Naive thymus-derived CD8-positive, alpha-beta T cell (primary cell): ENCODE measurements around the gene CAMTA1. TPM values are rescaled to one million over a fixed set of nuclear protein-coding genes. Genes with fewer than 3 reads are reported as not detected.

Experiments
- ATAC-seq, 2 donors: fragments of 150-1000 bp; cut with Tn5 transposase in 1 of 2; sonication (Bioruptor Pico), chemical (Tn5 transposase) in 1 of 2; 1 replicate in 1 of 2; 2 replicates in 1 of 2; pipeline ENCODE4 v1.10.0; 2021; ENCODE audit warnings: mild to moderate bottlenecking in 2 of 2, moderate library complexity in 2 of 2
- POLR2A ChIA-PET: fragments of 350-600 bp; sonication (Branson Sonifier 250); formaldehyde crosslinking; loops from one replicate; lab custom pipeline; 2021; ENCODE audit warnings: antibody characterized with exemption; lab: Charles Lee
- DNase-seq, 10 donors: peaks; one replicate each; pipeline versions ENCODE4 v3.0.0 to v3.0.0-alpha.2; 2020 to 2022
- H3K27ac Mint-ChIP-seq, 10 donors: one replicate each; pipeline ENCODE4 v1.8.0; 2020 to 2022; ENCODE audit warnings: mild to moderate bottlenecking in 10 of 10, mixed read lengths in 10 of 10, moderate library complexity in 4 of 10, inconsistent platforms in 1 of 10
- H3K27me3 Mint-ChIP-seq, 5 donors: one replicate each; pipeline ENCODE4 v1.8.0; 2021 to 2022; ENCODE audit warnings: mixed read lengths in 5 of 5
- H3K36me3 Mint-ChIP-seq, 3 donors: one replicate each; pipeline ENCODE4 v1.8.0; 2020 to 2022; ENCODE audit warnings: mixed read lengths in 3 of 3, mild to moderate bottlenecking in 2 of 3, inconsistent platforms in 1 of 3
- H3K4me1 Mint-ChIP-seq, 4 donors: one replicate each; pipeline ENCODE4 v1.8.0; 2021 to 2022; ENCODE audit warnings: mixed read lengths in 4 of 4
- H3K4me3 Mint-ChIP-seq, 10 donors: one replicate each; pipeline ENCODE4 v1.8.0; 2020 to 2022; ENCODE audit warnings: mild to moderate bottlenecking in 10 of 10, mixed read lengths in 10 of 10, moderate library complexity in 6 of 10, inconsistent platforms in 1 of 10
- H3K9me3 Mint-ChIP-seq, 9 donors: one replicate each; pipeline ENCODE4 v1.8.0; 2020 to 2022; ENCODE audit warnings: mixed read lengths in 9 of 9, mild to moderate bottlenecking in 3 of 9, inconsistent platforms in 1 of 9, moderate library complexity in 1 of 9
- polyA plus RNA-seq, 3 donors: library from polyadenylated mRNA; unstranded; fragments of 300-500 nt; fragmentation: Illumina TruSeq; gene quantifications; one replicate each; pipeline ENCODE4 v1.2.3, GENCODE V29; 2021
- total RNA-seq, 8 experiments: library from RNA in 2 of 8; stranded (reverse) in 2 of 8; gene quantifications; one replicate each; pipeline ENCODE4 v1.2.3 and lab custom pipeline; 2021 to 2026

CAMTA1 gene
- total and polyA plus RNA-seq, 5 experiments from 2014 or later, result 32.6 to 78.3 (median 47.3) TPM

- DNase-seq, result no peak
- Mint-ChIP-seq H3K27me3 (no peaks in the 10 kb centered on the region), H3K4me1 (no peaks in the 10 kb centered on the region), H3K4me3 (no peak overlapping the region), H3K27ac (no peak overlapping the region), H3K36me3 (peaks cover 18 to 32% (median 23%) of the 10 kb centered on the region in 3 donors), H3K9me3 (peaks cover 0 to 14% (median 10%) of the 10 kb centered on the region in 9 donors)
- ATAC-seq, result no peak
- POLR2A ChIA-PET, result no interaction called here
These were observed 1010.2 kb downstream of the CAMTA1 start for GRCh38 chr1:7795406-7795805.

GRCh38 chr1:7805460-7805859, 1020.2 kb downstream of the CAMTA1 start:
- Mint-ChIP-seq H3K4me1 (no peaks in the 10 kb centered on the region), H3K9me3 (no peaks in the 10 kb centered on the region), H3K27me3 (no peaks in the 10 kb centered on the region), H3K36me3 (peaks cover 0 to 35% (median 31%) of the 10 kb centered on the region in 3 donors), H3K4me3 (no peak overlapping the region), H3K27ac (no peak overlapping the region)
- POLR2A ChIA-PET, result no interaction called here
- ATAC-seq (no peak), DNase-seq (no peak)

GRCh38 chr1:7808253-7808844, 1023.1 kb downstream of the CAMTA1 start:
- H3K4me3 Mint-ChIP-seq, result no peak overlapping the region
- no peaks in the 10 kb centered on the region for H3K27me3 Mint-ChIP-seq
- no peaks in the 10 kb centered on the region for H3K4me1 Mint-ChIP-seq
- H3K9me3 Mint-ChIP-seq, result peaks cover 4 to 11% (median 6%) of the 10 kb centered on the region in 9 donors
- DNase-seq (peak in 1 of 10 donors; percentile 16), ATAC-seq (no peak)
- no peak overlapping the region for H3K27ac Mint-ChIP-seq
- POLR2A ChIA-PET, result no interaction called here
- peaks cover 12 to 48% (median 45%) of the 10 kb centered on the region in 3 donors for H3K36me3 Mint-ChIP-seq

- Mint-ChIP-seq H3K36me3 (peaks cover 22 to 53% (median 49%) of the 10 kb centered on the region in 3 donors), H3K4me1 (no peaks in the 10 kb centered on the region)
- ATAC-seq, result no peak
These were observed 1024.5 kb downstream of the CAMTA1 start for GRCh38 chr1:7809742-7810141.

GRCh38 chr1:7810395-7810794, 1025.1 kb downstream of the CAMTA1 start:
- DNase-seq (no peak), ATAC-seq (no peak)
- Mint-ChIP-seq H3K4me3 (no peak overlapping the region), H3K9me3 (peaks cover 8 to 20% (median 15%) of the 10 kb centered on the region in 9 donors), H3K27ac (peak overlapping the region in 1 of 10 donors; percentile 27), H3K4me1 (no peaks in the 10 kb centered on the region), H3K36me3 (peaks cover 22 to 48% (median 43%) of the 10 kb centered on the region in 3 donors), H3K27me3 (no peaks in the 10 kb centered on the region)
- POLR2A ChIA-PET, result no interaction called here

More at GRCh38 chr1:7809742-7810141, 1024.5 kb downstream of the CAMTA1 start:
- Mint-ChIP-seq H3K27ac (no peak overlapping the region), H3K9me3 (peaks cover 8 to 18% (median 15%) of the 10 kb centered on the region in 9 donors), H3K4me3 (no peak overlapping the region), H3K27me3 (no peaks in the 10 kb centered on the region)
- POLR2A ChIA-PET, result no interaction called here
- no peak for DNase-seq

DNA sequence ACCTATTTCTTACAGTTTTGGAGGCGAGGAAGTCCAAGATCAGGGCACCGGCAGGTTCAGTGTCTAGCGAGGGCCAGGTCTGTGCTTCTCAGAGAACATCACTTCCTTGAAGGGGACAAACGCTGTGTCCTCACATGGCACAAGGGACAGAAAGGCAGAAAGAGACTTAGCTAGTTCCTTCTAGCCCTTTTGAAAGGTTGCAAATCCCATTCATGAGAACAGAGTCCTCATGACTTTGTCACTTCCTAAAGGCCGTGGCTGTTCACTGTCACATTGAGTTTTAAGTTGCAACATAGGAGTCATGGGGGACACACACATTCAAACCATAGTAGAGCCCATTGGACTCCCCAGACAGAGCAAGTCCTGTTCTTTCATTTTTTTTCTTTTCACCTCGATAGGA, 1026.2 kb downstream of the CAMTA1 start:
- no peak overlapping the region for H3K4me3 Mint-ChIP-seq
- H3K27ac Mint-ChIP-seq, result no peak overlapping the region
- DNase-seq, result no peak
- peaks cover 22 to 42% (median 39%) of the 10 kb centered on the region in 3 donors for H3K36me3 Mint-ChIP-seq
- H3K27me3 Mint-ChIP-seq, result no peaks in the 10 kb centered on the region
- no peak for ATAC-seq
- no peaks in the 10 kb centered on the region for H3K4me1 Mint-ChIP-seq
- H3K9me3 Mint-ChIP-seq, result peaks cover 8 to 20% (median 15%) of the 10 kb centered on the region in 9 donors
- POLR2A ChIA-PET, result no interaction called here

GRCh38 chr1:7813677-7814373, 1028.6 kb downstream of the CAMTA1 start:
- Mint-ChIP-seq H3K4me1 (no peaks in the 10 kb centered on the region), H3K4me3 (no peak overlapping the region), H3K27me3 (no peaks in the 10 kb centered on the region), H3K27ac (no peak overlapping the region), H3K36me3 (peaks cover 22 to 42% (median 40%) of the 10 kb centered on the region in 3 donors), H3K9me3 (peaks cover 8 to 20% (median 15%) of the 10 kb centered on the region in 9 donors)
- ATAC-seq (no peak), DNase-seq (no peak)
- POLR2A ChIA-PET, result no interaction called here

Other genes starting within 250 kb of the CAMTA1 start
- gene NOL9, start 230.9 kb upstream of the CAMTA1 start, total RNA-seq, result 10 to 100 TPM; 81.3 to 93.0 TPM
- 10 to 100 TPM; 10.4 to 19.4 (median 18.5) TPM for gene NOL9, start 230.9 kb upstream of the CAMTA1 start, polyA plus RNA-seq
- not detected for gene TAS1R1, start 230.1 kb upstream of the CAMTA1 start, total RNA-seq
- under 1 TPM in 1 of 3 donors, not detected in 2; 0.06 TPM for gene TAS1R1, start 230.1 kb upstream of the CAMTA1 start, polyA plus RNA-seq
- 10 to 100 TPM; 64.5 to 73.2 TPM for gene ZBTB48, start 205.5 kb upstream of the CAMTA1 start, total RNA-seq
- 10 to 100 TPM in 2 of 3 donors, 1 to 10 TPM in 1; 9.8 to 30.0 (median 28.7) TPM for gene ZBTB48, start 205.5 kb upstream of the CAMTA1 start, polyA plus RNA-seq
- gene KLHL21, start 182.6 kb upstream of the CAMTA1 start, total RNA-seq, result 10 to 100 TPM; 67.1 to 67.7 TPM
- gene KLHL21, start 182.6 kb upstream of the CAMTA1 start, polyA plus RNA-seq, result 10 to 100 TPM; 15.7 to 26.4 (median 16.3) TPM
- gene PHF13, start 171.7 kb upstream of the CAMTA1 start, total RNA-seq, result 1 to 10 TPM; 8.4 to 8.5 TPM
- 1 to 10 TPM; 1.4 to 4.3 (median 3.2) TPM for gene PHF13, start 171.7 kb upstream of the CAMTA1 start, polyA plus RNA-seq
- 10 to 100 TPM; 28.7 to 30.7 TPM for gene THAP3, start 160.6 kb upstream of the CAMTA1 start, total RNA-seq
- gene THAP3, start 160.6 kb upstream of the CAMTA1 start, polyA plus RNA-seq, result 10 to 100 TPM; 20.1 to 26.5 (median 25.4) TPM
- 10 to 100 TPM; 44.9 to 47.4 TPM for gene DNAJC11, start 83.6 kb upstream of the CAMTA1 start, total RNA-seq
- 10 to 100 TPM; 13.2 to 22.5 (median 19.5) TPM for gene DNAJC11, start 83.6 kb upstream of the CAMTA1 start, polyA plus RNA-seq